HPDE6-E6E7 (cell line): ENCODE data around the gene CRISPLD2.
A peak's percentile ranks its signal among the peaks of the same experiment; 100 is the strongest.

Experiments
- DNase-seq: peaks from one replicate; pipeline ENCODE4 v3.0.0; 2011; ENCODE audit warnings: missing footprints; ENCODE audit errors: extremely low spot score

Gene CRISPLD2

GRCh38 chr16:84884246-84884595 is 64.4 kb downstream of the CRISPLD2 start:
- DNase-seq, result no peak

- no peak for DNase-seq
These were observed 65.0 kb downstream of the CRISPLD2 start for GRCh38 chr16:84884596-84885341.

- DNase-seq, result no peak
These were observed 65.6 kb downstream of the CRISPLD2 start for GRCh38 chr16:84885342-84885910.

- DNase-seq, result no peak
These were observed 66.8 kb downstream of the CRISPLD2 start for GRCh38 chr16:84886497-84887090.

- DNase-seq, result no peak
These were observed 67.4 kb downstream of the CRISPLD2 start for GRCh38 chr16:84887207-84887606.

GRCh38 chr16:84888450-84888849 is 68.7 kb downstream of the CRISPLD2 start:
- DNase-seq, result no peak

GRCh38 chr16:84889066-84889465 is 69.3 kb downstream of the CRISPLD2 start:
- DNase-seq, result no peak

GRCh38 chr16:84890427-84890826 is 70.6 kb downstream of the CRISPLD2 start:
- DNase-seq, result no peak

- no peak for DNase-seq
These were observed 71.5 kb downstream of the CRISPLD2 start for GRCh38 chr16:84891149-84891795.

- DNase-seq, result no peak
These were observed 72.3 kb downstream of the CRISPLD2 start for GRCh38 chr16:84892097-84892496.

GRCh38 chr16:84893467-84893848 is 73.7 kb downstream of the CRISPLD2 start:
- no peak for DNase-seq

GRCh38 chr16:84893849-84894599 is 74.2 kb downstream of the CRISPLD2 start:
- no peak for DNase-seq

GRCh38 chr16:84895016-84895415 is 75.2 kb downstream of the CRISPLD2 start:
- DNase-seq, result no peak

GRCh38 chr16:84896847-84897246 is 77.1 kb downstream of the CRISPLD2 start:
- DNase-seq, result no peak

GRCh38 chr16:84897911-84898377 is 78.2 kb downstream of the CRISPLD2 start:
- no peak for DNase-seq

- DNase-seq, result peak; percentile 71
These were observed 78.7 kb downstream of the CRISPLD2 start for GRCh38 chr16:84898447-84898846.

GRCh38 chr16:84899414-84899813 is 79.6 kb downstream of the CRISPLD2 start:
- peak; percentile 50 for DNase-seq

- no peak for DNase-seq
These were observed 86.2 kb downstream of the CRISPLD2 start for GRCh38 chr16:84905965-84906460.

GRCh38 chr16:84907051-84907450 is 87.3 kb downstream of the CRISPLD2 start:
- DNase-seq, result no peak

GRCh38 chr16:84907575-84907974 is 87.8 kb downstream of the CRISPLD2 start:
- DNase-seq, result no peak

- DNase-seq, result no peak
These were observed 89.8 kb downstream of the CRISPLD2 start for GRCh38 chr16:84909476-84910085.
